Measurements from ENCODE around the gene GLRB. TPM values are rescaled to one million over a fixed set of nuclear protein-coding genes. Genes with fewer than 3 reads are reported as not detected.

GLRB gene
- polyA plus RNA-seq, 2 of the 4 experiments (the other 2 are of a cell fraction), result 1.8 to 3.1 TPM

DNA sequence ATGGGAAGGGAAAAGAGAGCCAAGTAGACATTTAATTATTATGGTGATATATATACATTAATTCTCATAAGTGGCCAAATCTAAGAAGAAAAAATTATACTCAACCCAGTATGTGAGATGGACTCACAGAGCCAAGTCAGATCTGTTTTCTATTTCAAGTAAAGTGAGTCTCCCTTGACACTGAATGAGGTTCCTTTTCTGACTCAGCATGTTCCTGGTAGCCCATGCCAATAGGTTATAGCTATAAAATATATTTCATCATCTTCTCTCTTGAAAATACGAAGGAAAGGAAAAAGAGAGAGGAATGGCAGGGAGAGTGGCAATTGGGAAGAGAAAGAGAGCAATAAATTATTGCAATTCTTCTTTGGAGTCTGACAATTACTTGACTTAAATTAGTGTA, 75.8 kb downstream of the GLRB start (continued):
- TF ChIP-seq, protein P1, sequence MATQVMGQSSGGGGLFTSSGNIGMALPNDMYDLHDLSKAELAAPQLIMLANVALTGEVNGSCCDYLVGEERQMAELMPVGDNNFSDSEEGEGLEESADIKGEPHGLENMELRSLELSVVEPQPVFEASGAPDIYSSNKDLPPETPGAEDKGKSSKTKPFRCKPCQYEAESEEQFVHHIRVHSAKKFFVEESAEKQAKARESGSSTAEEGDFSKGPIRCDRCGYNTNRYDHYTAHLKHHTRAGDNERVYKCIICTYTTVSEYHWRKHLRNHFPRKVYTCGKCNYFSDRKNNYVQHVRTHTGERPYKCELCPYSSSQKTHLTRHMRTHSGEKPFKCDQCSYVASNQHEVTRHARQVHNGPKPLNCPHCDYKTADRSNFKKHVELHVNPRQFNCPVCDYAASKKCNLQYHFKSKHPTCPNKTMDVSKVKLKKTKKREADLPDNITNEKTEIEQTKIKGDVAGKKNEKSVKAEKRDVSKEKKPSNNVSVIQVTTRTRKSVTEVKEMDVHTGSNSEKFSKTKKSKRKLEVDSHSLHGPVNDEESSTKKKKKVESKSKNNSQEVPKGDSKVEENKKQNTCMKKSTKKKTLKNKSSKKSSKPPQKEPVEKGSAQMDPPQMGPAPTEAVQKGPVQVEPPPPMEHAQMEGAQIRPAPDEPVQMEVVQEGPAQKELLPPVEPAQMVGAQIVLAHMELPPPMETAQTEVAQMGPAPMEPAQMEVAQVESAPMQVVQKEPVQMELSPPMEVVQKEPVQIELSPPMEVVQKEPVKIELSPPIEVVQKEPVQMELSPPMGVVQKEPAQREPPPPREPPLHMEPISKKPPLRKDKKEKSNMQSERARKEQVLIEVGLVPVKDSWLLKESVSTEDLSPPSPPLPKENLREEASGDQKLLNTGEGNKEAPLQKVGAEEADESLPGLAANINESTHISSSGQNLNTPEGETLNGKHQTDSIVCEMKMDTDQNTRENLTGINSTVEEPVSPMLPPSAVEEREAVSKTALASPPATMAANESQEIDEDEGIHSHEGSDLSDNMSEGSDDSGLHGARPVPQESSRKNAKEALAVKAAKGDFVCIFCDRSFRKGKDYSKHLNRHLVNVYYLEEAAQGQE (IDR thresholded peaks at IDR 0.05), result no peak
- TF ChIP-seq EP300 (IDR thresholded peaks at IDR 0.05) (no peak), FOXS1 (CRISPR knock-in tag; IDR thresholded peaks at IDR 0.05) (no peak), USF2 (IDR thresholded peaks at IDR 0.05) (no peak), CTCF (IDR thresholded peaks at IDR 0.05) (no peak), RFX5 (IDR thresholded peaks at IDR 0.05) (no peak), TP53 (CRISPR knock-in tag; IDR thresholded peaks at IDR 0.05) (no peak), ZNF302 (CRISPR knock-in tag; IDR thresholded peaks at IDR 0.05) (no peak), ZC3H11A (IDR thresholded peaks at IDR 0.05) (no peak), RARB (CRISPR knock-in tag; IDR thresholded peaks at IDR 0.05) (no peak)
- TF ChIP-seq, protein P2, sequence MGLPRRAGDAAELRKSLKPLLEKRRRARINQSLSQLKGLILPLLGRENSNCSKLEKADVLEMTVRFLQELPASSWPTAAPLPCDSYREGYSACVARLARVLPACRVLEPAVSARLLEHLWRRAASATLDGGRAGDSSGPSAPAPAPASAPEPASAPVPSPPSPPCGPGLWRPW (IDR thresholded peaks at IDR 0.05), result no peak

DNA sequence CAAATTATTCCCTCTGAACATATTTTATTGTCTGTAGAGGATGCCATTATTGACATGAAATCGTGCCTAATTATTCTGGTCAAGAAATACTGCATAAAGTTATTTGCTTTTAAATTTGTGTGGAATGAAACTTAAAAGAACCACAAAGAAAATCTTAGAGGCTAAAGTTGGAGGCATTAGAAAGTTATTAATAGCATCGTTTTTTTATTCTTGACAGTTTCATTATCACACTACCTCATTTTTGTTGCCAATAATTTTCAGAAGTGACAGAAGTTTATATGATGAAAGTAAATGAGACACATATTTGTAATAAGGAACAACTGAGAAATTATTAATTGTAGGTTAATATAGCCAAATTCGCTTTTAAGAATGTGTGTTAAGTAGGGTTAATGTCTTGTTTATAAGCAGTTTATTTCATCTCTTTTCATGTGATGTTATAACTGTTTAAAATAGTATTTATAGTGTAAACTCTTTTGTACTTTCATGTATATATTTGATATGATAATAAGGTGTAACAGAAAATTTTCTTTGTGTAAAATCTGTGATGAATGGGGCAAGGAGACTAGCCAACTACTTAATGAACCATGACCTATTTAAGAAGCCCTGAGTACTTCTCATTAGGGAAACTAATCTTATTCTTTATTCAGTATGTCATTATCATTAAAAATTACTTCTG, 90.1 kb downstream of the GLRB start:
- DNase-seq (ENCODE audit: low read depth in 1 of 2, low spot score in 1 of 2), result no peak
- FAIRE-seq, result no peak
- H3K4me2 ChIP-seq, result no peak overlapping the region
- TF ChIP-seq, protein P2 (IDR thresholded peaks at IDR 0.05), result no peak
- no peak for TF ChIP-seq CHD4 (IDR thresholded peaks at IDR 0.05; ENCODE audit: borderline replicate concordance)
- TF ChIP-seq CHD2 (IDR thresholded peaks at IDR 0.05; ENCODE audit: low read length, partially characterized antibody), result no peak
- TF ChIP-seq MYC (IDR thresholded peaks at IDR 0.05; ENCODE audit: borderline replicate concordance, low read length), result no peak
- TF ChIP-seq RCOR1 (IDR thresholded peaks at IDR 0.05; ENCODE audit: low read depth, low read length), result no peak
- no peak for TF ChIP-seq NR3C1 (IDR thresholded peaks at IDR 0.05)
- TF ChIP-seq ZSCAN20 (CRISPR knock-in tag; IDR thresholded peaks at IDR 0.05), result no peak
- TF ChIP-seq NFE2L2 (conservative IDR thresholded peaks at IDR 0.05; ENCODE audit: low read length), result no peak
- no peak for TF ChIP-seq HOXB5 (CRISPR knock-in tag; IDR thresholded peaks at IDR 0.05)
- no peak for TF ChIP-seq POLR2A (IDR thresholded peaks at IDR 0.05; ENCODE audit: low read length)
- no peak for TF ChIP-seq FOSB (CRISPR knock-in tag; IDR thresholded peaks at IDR 0.05)
- TF ChIP-seq, protein P3, sequence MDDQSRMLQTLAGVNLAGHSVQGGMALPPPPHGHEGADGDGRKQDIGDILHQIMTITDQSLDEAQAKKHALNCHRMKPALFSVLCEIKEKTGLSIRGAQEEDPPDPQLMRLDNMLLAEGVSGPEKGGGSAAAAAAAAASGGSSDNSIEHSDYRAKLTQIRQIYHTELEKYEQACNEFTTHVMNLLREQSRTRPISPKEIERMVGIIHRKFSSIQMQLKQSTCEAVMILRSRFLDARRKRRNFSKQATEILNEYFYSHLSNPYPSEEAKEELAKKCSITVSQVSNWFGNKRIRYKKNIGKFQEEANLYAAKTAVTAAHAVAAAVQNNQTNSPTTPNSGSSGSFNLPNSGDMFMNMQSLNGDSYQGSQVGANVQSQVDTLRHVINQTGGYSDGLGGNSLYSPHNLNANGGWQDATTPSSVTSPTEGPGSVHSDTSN (IDR thresholded peaks at IDR 0.05), result no peak
- ChIA-PET CTCF (no interaction called here), POLR2A (no interaction called here)
- WGBS (ENCODE audit: missing lambda C conversion rate), result 44% methylated on average over 3 of the region's 3 CpGs
- H3K9me3 ChIP-seq, result no peaks in the 10 kb centered on the region
- ATAC-seq, result no peak
- H3K4me1 ChIP-seq, result no peaks in the 10 kb centered on the region
- H3K27ac ChIP-seq, result no peak overlapping the region
- H3K4me3 ChIP-seq, result no peak overlapping the region
